Activated CD4-positive, alpha-beta T cell treated with anti-CD3 and anti-CD28 coated beads for 36 hours (primary cell): ENCODE results near the gene PSMA6. TPM values are rescaled to one million over a fixed set of nuclear protein-coding genes. Genes with fewer than 3 reads are reported as not detected.
A peak's percentile ranks its signal among the peaks of the same experiment; 100 is the strongest.
"Not testable (repeated sequence)": the region's sequence is repeated elsewhere in the genome, so short reads cannot be mapped to it uniquely, and the experiment has no call there.

Experiments used
- ATAC-seq: fragments of 200-7000 bp; cut with Tn5 transposase; one replicate; pipeline ENCODE4 v1.10.0; 2021; ENCODE audit warnings: mild to moderate bottlenecking, moderate library complexity
- CTCF ChIA-PET: fragments of 350-600 bp; sonication (Branson Sonifier 250); formaldehyde crosslinking; loops from one replicate; lab custom pipeline; 2021; ENCODE audit warnings: antibody characterized with exemption; lab: Charles Lee
- POLR2A ChIA-PET: fragments of 350-600 bp; sonication (Branson Sonifier 250); formaldehyde crosslinking; loops from one replicate; lab custom pipeline; 2021; ENCODE audit warnings: antibody characterized with exemption, inconsistent platforms; lab: Charles Lee
- DNase-seq: peaks from one replicate; pipeline ENCODE4 v3.0.0-alpha.2; 2020
- H3K27ac Mint-ChIP-seq: one replicate; pipeline ENCODE4 v1.8.0; 2021; ENCODE audit warnings: mixed read lengths
- H3K27me3 Mint-ChIP-seq: one replicate; pipeline ENCODE4 v1.8.0; 2021; ENCODE audit warnings: mixed read lengths
- H3K36me3 Mint-ChIP-seq: one replicate; pipeline ENCODE4 v1.8.0; 2021; ENCODE audit warnings: low read depth, mixed read lengths
- H3K4me1 Mint-ChIP-seq: one replicate; pipeline ENCODE4 v1.8.0; 2021; ENCODE audit warnings: mixed read lengths
- H3K4me3 Mint-ChIP-seq: one replicate; pipeline ENCODE4 v1.8.0; 2021; ENCODE audit warnings: mild to moderate bottlenecking, moderate library complexity, mixed read lengths
- H3K9me3 Mint-ChIP-seq: one replicate; pipeline ENCODE4 v1.8.0; 2021; ENCODE audit warnings: low read depth, mixed read lengths
- intact Hi-C, 2 experiments: fragments of 100-400 bp; cut with DNase I in 1 of 2; cut with micrococcal nuclease in 1 of 2; formaldehyde crosslinking; loops; one replicate each; pipeline versions ENCODE4 v1.14.2 to v1.15.1; 2022 to 2024; cut with DNase I, micrococcal nuclease
- total RNA-seq, 2 experiments: library from RNA; stranded (reverse); gene quantifications; one replicate each; pipeline ENCODE4 v1.2.3, GENCODE V29; 2021

PSMA6 gene
- total RNA-seq, 2 experiments from 2014 or later: 374 to 425 TPM

DNA sequence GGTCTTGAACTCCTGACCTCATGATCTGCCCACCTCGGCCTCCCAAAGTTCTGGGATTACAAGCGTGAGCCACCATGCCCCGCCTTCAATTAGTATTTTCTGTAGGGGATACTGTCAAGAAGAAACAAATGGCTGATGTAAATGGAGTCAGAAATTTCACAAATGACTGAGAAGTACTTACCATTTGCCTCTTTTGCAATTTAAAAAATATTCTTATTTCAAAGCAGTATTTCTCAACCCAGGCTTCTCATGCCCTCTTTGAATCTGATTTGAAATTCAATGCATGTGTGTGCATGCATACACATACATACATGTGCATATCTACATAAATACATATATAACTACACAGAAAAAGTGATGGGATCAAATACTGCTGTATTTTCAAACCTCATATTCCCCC lies 4.4 kb downstream of the PSMA6 start:
- Mint-ChIP-seq H3K9me3 (no peaks in the 10 kb centered on the region), H3K4me3 (no peak overlapping the region), H3K27ac (peak overlapping the region; percentile 60), H3K4me1 (peaks cover 59% of the 10 kb centered on the region), H3K36me3 (peaks cover 45% of the 10 kb centered on the region), H3K27me3 (no peaks in the 10 kb centered on the region)
- ChIA-PET CTCF (interaction anchor here (1.5 kb wide), 1 partner anchor 10 kb away, joined by 4 read pairs; no protein-coding TSS in a partner anchor), POLR2A (interaction anchor here (0.7 kb wide), 2 partner anchors 30 to 425 kb away, joined by 6 to 11 read pairs; no protein-coding TSS in a partner anchor)
- intact Hi-C loops: no loop called here
- DNase-seq (no peak), ATAC-seq (no peak)

DNA sequence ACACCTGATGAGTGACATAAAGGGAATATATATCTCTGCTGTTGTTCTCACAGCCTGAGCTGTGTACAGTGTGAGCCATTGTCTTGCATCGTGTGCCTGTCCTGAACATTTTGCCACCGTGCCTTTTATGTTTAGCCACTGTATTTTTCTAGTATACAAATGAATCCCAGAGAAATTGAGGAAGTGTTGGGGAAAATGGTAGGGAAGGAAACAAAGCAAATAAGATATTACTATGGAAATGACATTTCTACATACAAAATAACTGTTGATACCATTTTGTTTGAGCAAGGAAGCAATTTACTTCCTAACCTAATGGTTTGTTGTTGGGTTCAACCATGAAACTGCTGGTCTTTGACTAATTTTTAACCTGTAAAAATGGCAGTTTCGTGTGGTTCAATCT lies 5.5 kb downstream of the PSMA6 start:
- no peaks in the 10 kb centered on the region for H3K9me3 Mint-ChIP-seq
- peaks cover 69% of the 10 kb centered on the region for H3K4me1 Mint-ChIP-seq
- no peaks in the 10 kb centered on the region for H3K27me3 Mint-ChIP-seq
- DNase-seq: no peak
- H3K36me3 Mint-ChIP-seq: peaks cover 49% of the 10 kb centered on the region
- POLR2A ChIA-PET: no interaction called here
- intact Hi-C loops: no loop called here
- peak overlapping the region; percentile 77 for H3K27ac Mint-ChIP-seq
- CTCF ChIA-PET: no interaction called here
- ATAC-seq: no peak
- no peak overlapping the region for H3K4me3 Mint-ChIP-seq

DNA sequence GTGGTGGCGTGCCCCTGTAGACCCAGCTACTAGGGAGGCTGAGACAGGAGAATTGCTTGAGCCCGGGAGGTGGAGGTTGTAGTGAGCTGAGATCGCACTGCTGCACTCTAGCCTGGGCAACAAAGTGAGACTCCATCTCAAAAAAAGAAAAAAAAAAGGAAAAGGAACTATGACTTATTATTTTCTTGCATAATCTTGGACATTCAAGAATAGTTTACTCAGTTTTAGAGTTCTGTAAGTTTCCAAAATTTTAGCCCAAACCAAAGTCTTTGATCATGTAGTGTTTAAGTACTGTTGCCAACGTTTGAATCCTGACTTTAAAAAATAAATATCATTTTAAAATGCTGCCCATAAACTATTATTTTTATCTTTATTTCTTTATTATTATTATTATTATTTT lies 6.2 kb downstream of the PSMA6 start:
- Mint-ChIP-seq H3K4me1 (peaks cover 75% of the 10 kb centered on the region), H3K36me3 (peaks cover 50% of the 10 kb centered on the region)

DNA sequence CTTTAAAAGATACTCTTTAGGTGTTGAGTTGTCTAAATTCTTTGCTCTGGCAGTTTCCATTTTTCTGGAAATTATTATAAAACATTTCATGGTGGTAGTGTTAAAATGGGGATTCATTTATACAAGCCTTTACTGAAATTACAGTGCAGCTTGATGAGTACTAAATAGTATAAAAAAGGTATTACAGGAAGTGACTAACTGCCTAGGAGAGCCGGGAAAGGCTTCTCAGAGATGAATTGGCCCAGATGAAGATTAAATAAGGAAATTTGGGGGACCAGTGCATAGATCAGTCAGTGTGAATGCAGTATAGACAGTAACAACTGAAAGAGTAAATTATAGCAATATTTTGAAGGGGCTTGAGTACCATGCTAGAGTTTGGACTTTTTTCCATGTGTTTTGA lies 7.5 kb downstream of the PSMA6 start:
- Mint-ChIP-seq H3K4me3 (peak overlapping the region; percentile 0), H3K36me3 (peaks cover 46% of the 10 kb centered on the region), H3K27ac (peak overlapping the region; percentile 91), H3K9me3 (no peaks in the 10 kb centered on the region), H3K27me3 (no peaks in the 10 kb centered on the region), H3K4me1 (peaks cover 78% of the 10 kb centered on the region)
- ATAC-seq (peak; percentile 44), DNase-seq (no peak)
- POLR2A ChIA-PET: interaction anchor here (0.6 to 2.0 kb wide), 8 partner anchors 7 to 105 kb away, joined by 3 to 10 read pairs (median 4); partner anchors contain the start of genes NFKBIA and PSMA6
- intact Hi-C loops: no loop called here
- CTCF ChIA-PET: interaction anchor here (0.6 to 1.5 kb wide), 5 partner anchors 11 to 105 kb away, joined by 3 to 9 read pairs (median 5); no protein-coding TSS in a partner anchor

More for the DNA sequence above, 6.2 kb downstream of the PSMA6 start:
- ATAC-seq: no peak
- POLR2A ChIA-PET: no interaction called here
- H3K27ac Mint-ChIP-seq: no peak overlapping the region
- no peaks in the 10 kb centered on the region for H3K9me3 Mint-ChIP-seq
- CTCF ChIA-PET: no interaction called here
- no peak for DNase-seq
- intact Hi-C loops: no loop called here
- no peaks in the 10 kb centered on the region for H3K27me3 Mint-ChIP-seq
- no peak overlapping the region for H3K4me3 Mint-ChIP-seq

- Mint-ChIP-seq H3K4me1 (peaks cover 78% of the 10 kb centered on the region), H3K27me3 (no peaks in the 10 kb centered on the region), H3K27ac (peak overlapping the region; percentile 91), H3K36me3 (peaks cover 41% of the 10 kb centered on the region), H3K9me3 (no peaks in the 10 kb centered on the region), H3K4me3 (no peak overlapping the region)
- intact Hi-C loops: no loop called here
- POLR2A ChIA-PET: interaction anchor here (1.0 to 2.0 kb wide), 5 partner anchors 8 to 105 kb away, joined by 3 to 10 read pairs (median 5); partner anchors contain the start of genes NFKBIA and PSMA6
- no peak for DNase-seq
- no peak for ATAC-seq
- CTCF ChIA-PET: interaction anchor here (0.6 to 1.5 kb wide), 7 partner anchors 11 to 105 kb away, joined by 3 to 9 read pairs (median 5); no protein-coding TSS in a partner anchor
Observed at GRCh38 chr14:35300228-35300627, 8.0 kb downstream of the PSMA6 start.

DNA sequence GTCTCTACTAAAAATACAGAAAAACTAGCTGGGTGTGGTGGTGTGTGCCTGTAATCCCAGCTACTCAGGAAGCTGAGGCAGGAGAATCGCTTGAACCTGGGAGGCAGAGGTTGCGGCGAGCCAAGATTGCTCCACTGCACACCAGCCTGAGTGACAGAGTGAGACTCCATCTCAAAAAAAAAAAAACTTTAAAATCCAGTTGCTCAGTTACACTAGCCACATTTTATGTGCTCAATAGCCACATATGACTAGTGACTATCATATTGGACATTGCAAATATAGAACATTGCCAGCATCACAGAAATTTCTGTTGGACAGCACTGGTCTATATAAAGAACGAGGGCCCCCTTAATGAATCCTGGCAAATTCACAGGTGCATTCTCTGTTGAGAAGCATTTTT lies 9.2 kb downstream of the PSMA6 start:
- intact Hi-C loops: loop anchor here (1.0 kb wide), 2 partner anchors 8 to 9 kb away; partner anchors contain the start of gene PSMA6 (in 1 of the 2)
- not testable (repeated sequence) for H3K9me3 Mint-ChIP-seq, H3K27me3 Mint-ChIP-seq, DNase-seq, H3K4me3 Mint-ChIP-seq
- CTCF ChIA-PET: interaction anchor here (0.6 to 1.4 kb wide), 5 partner anchors 12 to 72 kb away, joined by 3 to 9 read pairs (median 6); no protein-coding TSS in a partner anchor
- Mint-ChIP-seq H3K36me3 (peaks cover 34% of the 10 kb centered on the region), H3K4me1 (peaks cover 72% of the 10 kb centered on the region), H3K27ac (peak overlapping the region; percentile 81)
- peak; percentile 42 for ATAC-seq
- POLR2A ChIA-PET: interaction anchor here (0.6 to 2.0 kb wide), 3 partner anchors 14 to 98 kb away, joined by 3 to 10 read pairs (median 4); no protein-coding TSS in a partner anchor

GRCh38 chr14:35301735-35302528 lies 9.8 kb downstream of the PSMA6 start:
- no peak for DNase-seq
- CTCF ChIA-PET: interaction anchor here (0.6 to 1.3 kb wide), 3 partner anchors 20 to 72 kb away, joined by 3 to 7 read pairs (median 4); no protein-coding TSS in a partner anchor
- POLR2A ChIA-PET: interaction anchor here (0.6 to 2.0 kb wide), 3 partner anchors 13 to 166 kb away, joined by 3 to 10 read pairs (median 7); no protein-coding TSS in a partner anchor
- peaks cover 35% of the 10 kb centered on the region for H3K36me3 Mint-ChIP-seq
- no peaks in the 10 kb centered on the region for H3K27me3 Mint-ChIP-seq
- H3K4me3 Mint-ChIP-seq: peak overlapping the region; percentile 42
- ATAC-seq: peak; percentile 77
- H3K4me1 Mint-ChIP-seq: peaks cover 66% of the 10 kb centered on the region
- intact Hi-C loops: loop anchor here (1.0 kb wide), 2 partner anchors 9 to 10 kb away; partner anchors contain the start of gene PSMA6 (in 1 of the 2)
- peak overlapping the region; percentile 81 for H3K27ac Mint-ChIP-seq
- no peaks in the 10 kb centered on the region for H3K9me3 Mint-ChIP-seq

DNA sequence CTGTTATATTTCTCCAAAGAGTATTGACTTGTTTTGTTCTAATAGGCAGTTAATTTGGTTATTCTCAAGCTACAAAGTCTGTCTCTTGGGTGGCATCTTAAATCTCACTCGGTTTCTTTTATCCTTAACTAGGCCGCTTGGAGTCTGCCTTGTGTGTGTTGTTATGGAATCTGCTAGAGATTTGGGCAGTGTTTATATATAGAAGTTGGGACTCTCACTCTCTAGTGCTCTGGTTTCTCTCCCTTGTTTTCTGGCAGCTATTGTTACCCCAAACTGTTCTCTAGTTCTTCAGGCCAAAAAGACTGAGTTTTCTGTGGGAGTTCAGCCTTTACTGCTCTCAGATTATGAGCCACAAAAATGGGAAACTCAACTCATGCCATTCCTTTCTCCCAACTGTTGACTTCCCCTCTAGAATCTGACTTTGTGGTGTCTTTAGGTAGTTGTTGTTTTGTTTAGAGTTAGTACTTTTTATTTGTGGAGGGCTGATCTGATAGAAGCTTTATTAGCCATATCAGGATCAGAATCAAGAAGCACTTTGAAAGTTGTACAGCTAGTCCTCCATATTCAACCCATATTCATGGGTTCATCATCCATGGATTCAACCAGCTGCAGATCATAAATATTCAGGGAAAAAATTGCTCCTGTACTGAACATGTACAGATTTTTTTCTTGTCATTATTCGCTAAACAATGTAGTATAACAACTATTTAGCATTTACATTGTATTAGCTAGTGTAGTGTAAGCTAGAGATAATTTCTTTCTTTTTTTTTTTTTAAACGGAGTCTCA lies 11.2 kb downstream of the PSMA6 start:
- no peaks in the 10 kb centered on the region for H3K9me3 Mint-ChIP-seq
- DNase-seq (no peak), ATAC-seq (no peak)
- H3K4me3 Mint-ChIP-seq: peak overlapping the region; percentile 42
- peak overlapping the region; percentile 81 for H3K27ac Mint-ChIP-seq
- ChIA-PET POLR2A (no interaction called here), CTCF (interaction anchor here (0.6 to 3.0 kb wide), 7 partner anchors 10 to 113 kb away, joined by 3 to 11 read pairs (median 4); no protein-coding TSS in a partner anchor)
- intact Hi-C loops: no loop called here
- peaks cover 58% of the 10 kb centered on the region for H3K4me1 Mint-ChIP-seq
- H3K36me3 Mint-ChIP-seq: peaks cover 36% of the 10 kb centered on the region
- no peaks in the 10 kb centered on the region for H3K27me3 Mint-ChIP-seq

DNA sequence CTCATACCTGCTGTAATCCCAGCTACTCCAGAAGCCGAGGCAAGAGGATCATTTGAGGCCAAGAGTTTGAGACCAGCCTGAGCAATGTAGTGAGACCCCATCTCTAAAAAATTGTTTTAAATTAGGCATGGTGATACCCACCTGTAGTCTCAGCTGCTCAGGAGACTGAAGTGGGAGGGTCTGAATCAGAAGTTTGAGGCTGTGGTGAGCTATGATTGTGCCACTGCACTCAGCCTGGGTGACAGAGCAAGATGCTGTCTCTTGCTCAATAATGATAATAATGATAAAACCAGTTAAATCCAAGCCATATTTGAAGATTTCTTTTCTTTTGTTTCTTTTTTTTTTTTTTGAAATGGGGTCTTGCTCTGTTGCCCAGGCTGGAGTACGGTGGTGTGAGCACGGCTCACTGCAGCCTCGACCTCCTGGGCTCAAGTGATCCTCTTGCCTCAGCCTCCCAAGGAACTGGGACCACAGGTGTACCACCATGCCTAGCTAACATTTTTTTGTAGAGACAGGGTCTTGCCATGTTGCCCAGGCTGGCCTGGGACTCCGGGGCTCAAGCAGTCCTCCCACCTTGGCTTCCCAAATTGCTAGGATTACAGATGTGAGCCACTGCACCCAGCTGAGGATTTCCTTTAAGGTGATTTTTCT lies 12.8 kb downstream of the PSMA6 start:
- ChIA-PET POLR2A (interaction anchor here (0.8 to 2.0 kb wide), 3 partner anchors 10 to 103 kb away, joined by 4 to 13 read pairs (median 5); partner anchors contain the start of gene NFKBIA), CTCF (interaction anchor here (0.7 to 3.0 kb wide), 8 partner anchors 8 to 159 kb away, joined by 3 to 11 read pairs (median 6); partner anchors contain the start of gene PSMA6)
- Mint-ChIP-seq H3K27ac (no peak overlapping the region), H3K27me3 (no peaks in the 10 kb centered on the region), H3K4me3 (no peak overlapping the region), H3K4me1 (peaks cover 46% of the 10 kb centered on the region), H3K36me3 (peaks cover 39% of the 10 kb centered on the region), H3K9me3 (no peaks in the 10 kb centered on the region)
- no peak for DNase-seq
- ATAC-seq: peak; percentile 43
- intact Hi-C loops: no loop called here

DNA sequence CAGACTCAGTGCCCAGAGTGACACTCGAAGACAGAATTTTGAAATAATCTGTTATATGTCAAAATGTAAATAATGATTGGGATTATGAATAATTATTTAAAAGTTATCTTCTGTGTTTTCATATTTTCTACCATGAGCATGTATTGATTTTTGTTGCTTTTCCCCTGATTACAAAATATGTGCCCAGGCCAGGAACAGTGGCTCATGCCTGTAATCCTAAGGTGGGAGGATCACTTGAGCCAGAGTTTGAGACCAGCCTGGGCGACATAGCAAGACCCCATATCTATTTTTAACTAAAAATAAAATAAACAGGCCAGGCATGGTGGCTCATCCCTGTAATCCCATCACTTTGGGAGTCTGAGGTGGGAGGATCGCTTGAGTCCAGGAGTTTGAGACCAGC lies 13.5 kb downstream of the PSMA6 start:
- no peaks in the 10 kb centered on the region for H3K27me3 Mint-ChIP-seq
- POLR2A ChIA-PET: interaction anchor here (1.0 to 2.0 kb wide), 2 partner anchors 9 to 99 kb away, joined by 4 to 5 read pairs; partner anchors contain the start of gene NFKBIA
- intact Hi-C loops: no loop called here

More for the DNA sequence above, 13.5 kb downstream of the PSMA6 start:
- ATAC-seq (no peak), DNase-seq (no peak)
- H3K9me3 Mint-ChIP-seq: no peaks in the 10 kb centered on the region
- no peak overlapping the region for H3K4me3 Mint-ChIP-seq
- H3K4me1 Mint-ChIP-seq: peaks cover 39% of the 10 kb centered on the region
- CTCF ChIA-PET: interaction anchor here (1.0 to 3.0 kb wide), 6 partner anchors 8 to 159 kb away, joined by 3 to 11 read pairs (median 6); partner anchors contain the start of gene PSMA6
- no peak overlapping the region for H3K27ac Mint-ChIP-seq
- peaks cover 43% of the 10 kb centered on the region for H3K36me3 Mint-ChIP-seq
